GM23338 (cell line): Measurements from ENCODE around the gene TOMM20L. TPM values are rescaled to one million over a fixed set of nuclear protein-coding genes. Genes with fewer than 3 reads are reported as not detected.

Experiments used
- ATAC-seq: fragments of 200-7000 bp; cut with Tn5 transposase; 3 replicates; pipeline ENCODE4 v1.9.1; 2020
- DNase-seq: peaks from one replicate; pipeline ENCODE4 v3.0.0-alpha.2; 2015; ENCODE audit warnings: low spot score
- H2AFZ ChIP-seq: fragments of 200-600 bp; sonication (generic); 2 replicates; pipeline ENCODE4 v1.8.0; 2016; ENCODE audit warnings: antibody characterized with exemption, mild to moderate bottlenecking, moderate library complexity
- H3F3A ChIP-seq: fragments of 200-600 bp; sonication (generic); replicated peaks from 2 replicates; pipeline ENCODE4 v1.8.0; 2017; ENCODE audit warnings: antibody characterized with exemption, mixed run types, low read depth
- H3K27ac ChIP-seq: fragments of 200-600 bp; sonication (generic); 2 replicates; pipeline ENCODE4 v1.6.1; 2016; ENCODE audit warnings: low read depth
- H3K27me3 ChIP-seq: fragments of 200-600 bp; sonication (generic); 2 replicates; pipeline ENCODE4 v1.8.0; 2016; ENCODE audit warnings: mild to moderate bottlenecking, mixed run types, moderate library complexity; ENCODE audit not compliant: insufficient read depth
- H3K36me3 ChIP-seq: fragments of 200-600 bp; sonication (generic); 2 replicates; pipeline ENCODE4 v1.8.0; 2016; ENCODE audit warnings: mild to moderate bottlenecking; ENCODE audit not compliant: insufficient read depth
- H3K4me1 ChIP-seq: fragments of 200-600 bp; sonication (generic); 2 replicates; pipeline ENCODE4 v1.8.0; 2016; ENCODE audit warnings: mild to moderate bottlenecking, moderate library complexity; ENCODE audit not compliant: insufficient read depth
- H3K4me2 ChIP-seq: fragments of 200-600 bp; sonication (generic); 2 replicates; pipeline ENCODE4 v1.7.1; 2017; ENCODE audit warnings: mixed run types
- H3K4me3 ChIP-seq: fragments of 200-600 bp; sonication (generic); 2 replicates; pipeline ENCODE4 v1.6.1; 2016; ENCODE audit warnings: mixed run types
- H3K79me2 ChIP-seq: fragments of 200-600 bp; sonication (generic); replicated peaks from 2 replicates; pipeline ENCODE4 v1.8.0; 2017; ENCODE audit warnings: mild to moderate bottlenecking; ENCODE audit not compliant: insufficient read depth
- H3K9me2 ChIP-seq: fragments of 200-600 bp; sonication (generic); 2 replicates; pipeline ENCODE4 v1.8.0; 2017; ENCODE audit not compliant: insufficient read depth
- H4K20me1 ChIP-seq: fragments of 200-600 bp; sonication (generic); replicated peaks from 2 replicates; pipeline ENCODE4 v1.8.0; 2017; ENCODE audit warnings: mild to moderate bottlenecking; ENCODE audit not compliant: insufficient read depth
- H3K27ac Mint-ChIP-seq: 2 replicates; pipeline ENCODE4 v1.8.0; 2020; ENCODE audit warnings: inconsistent platforms, mild to moderate bottlenecking, moderate library complexity, mixed read lengths
- H3K27me3 Mint-ChIP-seq: 3 replicates; pipeline ENCODE4 v1.8.0; 2022; ENCODE audit warnings: low read depth, mild to moderate bottlenecking, moderate library complexity, mixed read lengths, inconsistent platforms; ENCODE audit not compliant: insufficient read depth, poor library complexity
- H3K36me3 Mint-ChIP-seq: 3 replicates; pipeline ENCODE4 v1.8.0; 2021; ENCODE audit warnings: low read depth, mild to moderate bottlenecking, inconsistent platforms, moderate library complexity, mixed read lengths
- H3K4me1 Mint-ChIP-seq: 3 replicates; pipeline ENCODE4 v1.8.0; 2020; ENCODE audit warnings: mild to moderate bottlenecking, inconsistent platforms, mixed read lengths
- H3K4me3 Mint-ChIP-seq: 3 replicates; pipeline ENCODE4 v1.8.0; 2021; ENCODE audit warnings: moderate library complexity, mild to moderate bottlenecking, inconsistent platforms, mixed read lengths
- H3K9me3 Mint-ChIP-seq: 3 replicates; pipeline ENCODE4 v1.8.0; 2020; ENCODE audit warnings: moderate library complexity, mild to moderate bottlenecking, inconsistent platforms, mixed read lengths
- CREB1 ChIP-seq: fragments of 250-450 bp; sonication (Bioruptor Pico); IDR thresholded peaks from 2 replicates; pipeline ENCODE4 v1.5.0; 2020; ENCODE audit warnings: low read depth, mild to moderate bottlenecking, moderate library complexity
- CTCF ChIP-seq, 2 experiments: fragments of 200-600 bp in 1 of 2; sonication (generic) in 1 of 2; conservative IDR thresholded peaks; 2 replicates each; pipeline versions ENCODE4 v1.5.1 to v1.6.1; 2016 to 2017; ENCODE audit warnings: antibody characterized with exemption in 2 of 2, low read depth in 2 of 2, mild to moderate bottlenecking in 2 of 2, moderate library complexity in 1 of 2
- ETS1 ChIP-seq: IDR thresholded peaks from 2 replicates; pipeline ENCODE4 v1.6.1; 2016; ENCODE audit warnings: antibody characterized with exemption
- EZH2 ChIP-seq: fragments of 200-600 bp; sonication (generic); IDR thresholded peaks from one replicate; pipeline ENCODE4 v1.8.0; 2017; ENCODE audit warnings: antibody characterized with exemption, mild to moderate bottlenecking, low read depth; ENCODE audit not compliant: unreplicated experiment
- EZH2phosphoT487 ChIP-seq: fragments of 200-600 bp; sonication (generic); IDR thresholded peaks from one replicate; pipeline ENCODE4 v1.8.1; 2018; ENCODE audit warnings: antibody characterized with exemption; ENCODE audit not compliant: unreplicated experiment
- JUNB ChIP-seq: IDR thresholded peaks from one replicate; pipeline ENCODE4 v1.6.1; 2016; ENCODE audit warnings: antibody characterized with exemption; ENCODE audit not compliant: unreplicated experiment
- NANOG ChIP-seq: IDR thresholded peaks from 2 replicates; pipeline ENCODE4 v1.6.1; 2016; ENCODE audit warnings: antibody characterized with exemption, borderline replicate concordance
- POLR2AphosphoS5 ChIP-seq: IDR thresholded peaks from 2 replicates; pipeline ENCODE4 v1.6.1; 2016; ENCODE audit warnings: antibody characterized with exemption, low read depth
- REST ChIP-seq: IDR thresholded peaks from one replicate; pipeline ENCODE4 v1.6.1; 2018; ENCODE audit warnings: antibody characterized with exemption; ENCODE audit not compliant: unreplicated experiment
- STAT1 ChIP-seq: IDR thresholded peaks from one replicate; pipeline ENCODE4 v1.6.1; 2016; ENCODE audit warnings: antibody characterized with exemption; ENCODE audit not compliant: unreplicated experiment
- ZNF114 ChIP-seq: fragments of 250-450 bp; sonication (Bioruptor Pico); IDR thresholded peaks from 2 replicates; pipeline ENCODE4 v1.5.0; 2020; ENCODE audit warnings: mild to moderate bottlenecking, moderate library complexity
- ZNF331 ChIP-seq: fragments of 250-450 bp; sonication (Bioruptor Pico); IDR thresholded peaks from 2 replicates; pipeline ENCODE4 v1.5.0; 2020; ENCODE audit warnings: low read depth, mild to moderate bottlenecking, moderate library complexity
- polyA plus RNA-seq: library from polyadenylated mRNA; unstranded; fragments of >200 nt; fragmentation: Nextera tagmentation; extraction: Ambion mirVana; gene quantifications from 2 replicates; pipeline ENCODE4 v1.2.1, GENCODE V29; 2016
- total RNA-seq: library from RNA; depleted of rRNA; stranded (reverse); fragments of >200 nt; shearing (Covaris generic); gene quantifications from 2 replicates; pipeline ENCODE4 v1.2.3, GENCODE V29; 2014

The TOMM20L gene
- total and polyA plus RNA-seq, 2 experiments from 2014 or later: not detected

GRCh38 chr14:58397156-58397555 is 1.4 kb downstream of the TOMM20L start (continued):
- no peak for TF ChIP-seq CTCF (conservative IDR thresholded peaks at IDR 0.05; ENCODE audit: low read depth in 2 of 2)
- no peak for TF ChIP-seq STAT1
- TF ChIP-seq ZNF331 (CRISPR knock-in tag): no peak
- TF ChIP-seq ETS1: no peak
- TF ChIP-seq EZH2: no peak
- TF ChIP-seq ZNF114 (CRISPR knock-in tag): no peak
- no peak for TF ChIP-seq CREB1 (CRISPR knock-in tag)

- H4K20me1 ChIP-seq: no peaks in the 10 kb centered on the region
- H3K9me3 Mint-ChIP-seq: 0 out of 3 replicates have a peak, but pooled peaks cover 2% of the 10 kb centered on the region
- H3K27ac ChIP-seq: no peak overlapping the region
- H3K4me2 ChIP-seq: no peak overlapping the region
- ATAC-seq (no peak), DNase-seq (no peak)
- H3K79me2 ChIP-seq: no peaks in the 10 kb centered on the region
- peaks cover 33% of the 10 kb centered on the region for H3K4me1 Mint-ChIP-seq
- no peak overlapping the region for H3K4me3 ChIP-seq
- no peaks in the 10 kb centered on the region; the same call in 2 of the 3 replicates for H3K36me3 Mint-ChIP-seq
- no peaks in the 10 kb centered on the region for H3K9me2 ChIP-seq
- no peak overlapping the region for H3K4me3 Mint-ChIP-seq
- peaks cover 30% of the 10 kb centered on the region for H3K27me3 Mint-ChIP-seq
- no peak overlapping the region for H3K27ac Mint-ChIP-seq
- peaks cover 26% of the 10 kb centered on the region for H3K27me3 ChIP-seq
- H3K36me3 ChIP-seq: no peaks in the 10 kb centered on the region; the same call in 1 of the 2 replicates
- no peak overlapping the region for H2AFZ ChIP-seq
- peaks cover 21% of the 10 kb centered on the region for H3F3A ChIP-seq
- H3K4me1 ChIP-seq: peaks cover 17% of the 10 kb centered on the region
- TF ChIP-seq ZNF331 (CRISPR knock-in tag) (no peak), ETS1 (no peak), EZH2phosphoT487 (no peak), CTCF (conservative IDR thresholded peaks at IDR 0.05; ENCODE audit: low read depth in 2 of 2) (no peak), NANOG (no peak), CREB1 (CRISPR knock-in tag) (no peak), REST (no peak), POLR2AphosphoS5 (no peak), JUNB (no peak), STAT1 (no peak), EZH2 (no peak)
Observed at GRCh38 chr14:58398495-58398894, 2.8 kb downstream of the TOMM20L start.
